RWPE1 (cell line): ENCODE data around the gene ENPP6.

Source experiments
- CTCF ChIA-PET: fragments of 350-600 bp; sonication (Branson Sonifier 250); formaldehyde crosslinking; extraction: SDS; loops from one replicate; lab custom pipeline; 2021; lab: Yijun Ruan, JAX
- POLR2A ChIA-PET: fragments of 400-600 bp; formaldehyde crosslinking; extraction: SDS; loops from one replicate; lab custom pipeline; 2020; ENCODE audit warnings: antibody characterized with exemption; ENCODE audit not compliant: low non-redundant PET; lab: Yijun Ruan, JAX
- DNase-seq: peaks from one replicate; pipeline ENCODE4 v3.0.0; 2012; ENCODE audit warnings: low spot score
- H3K27ac ChIP-seq: fragments of 450-650 bp; 2 replicates; pipeline ENCODE4 v1.5.1; 2017
- TF ChIP-seq, protein P1 (sequence below): fragments of 450-650 bp; conservative IDR thresholded peaks from 2 replicates; pipeline ENCODE4 v1.5.1; 2017; ENCODE audit warnings: low read depth, mild to moderate bottlenecking

Gene ENPP6

GRCh38 chr4:184157322-184157721 is 60.4 kb downstream of the ENPP6 start:
- TF ChIP-seq, protein P1, sequence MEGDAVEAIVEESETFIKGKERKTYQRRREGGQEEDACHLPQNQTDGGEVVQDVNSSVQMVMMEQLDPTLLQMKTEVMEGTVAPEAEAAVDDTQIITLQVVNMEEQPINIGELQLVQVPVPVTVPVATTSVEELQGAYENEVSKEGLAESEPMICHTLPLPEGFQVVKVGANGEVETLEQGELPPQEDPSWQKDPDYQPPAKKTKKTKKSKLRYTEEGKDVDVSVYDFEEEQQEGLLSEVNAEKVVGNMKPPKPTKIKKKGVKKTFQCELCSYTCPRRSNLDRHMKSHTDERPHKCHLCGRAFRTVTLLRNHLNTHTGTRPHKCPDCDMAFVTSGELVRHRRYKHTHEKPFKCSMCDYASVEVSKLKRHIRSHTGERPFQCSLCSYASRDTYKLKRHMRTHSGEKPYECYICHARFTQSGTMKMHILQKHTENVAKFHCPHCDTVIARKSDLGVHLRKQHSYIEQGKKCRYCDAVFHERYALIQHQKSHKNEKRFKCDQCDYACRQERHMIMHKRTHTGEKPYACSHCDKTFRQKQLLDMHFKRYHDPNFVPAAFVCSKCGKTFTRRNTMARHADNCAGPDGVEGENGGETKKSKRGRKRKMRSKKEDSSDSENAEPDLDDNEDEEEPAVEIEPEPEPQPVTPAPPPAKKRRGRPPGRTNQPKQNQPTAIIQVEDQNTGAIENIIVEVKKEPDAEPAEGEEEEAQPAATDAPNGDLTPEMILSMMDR, result no peak
- no peak overlapping the region for H3K27ac ChIP-seq
- DNase-seq, result no peak
- CTCF ChIA-PET, result no interaction called here
- POLR2A ChIA-PET, result no interaction called here

GRCh38 chr4:184156163-184156920 is 61.3 kb downstream of the ENPP6 start:
- CTCF ChIA-PET, result interaction anchor here (1.1 kb wide), 1 partner anchor 12 kb away, joined by 4 read pairs; no protein-coding TSS in a partner anchor
- TF ChIP-seq, protein P1, result no peak
- POLR2A ChIA-PET, result no interaction called here
- no peak for DNase-seq
- H3K27ac ChIP-seq, result no peak overlapping the region

DNA sequence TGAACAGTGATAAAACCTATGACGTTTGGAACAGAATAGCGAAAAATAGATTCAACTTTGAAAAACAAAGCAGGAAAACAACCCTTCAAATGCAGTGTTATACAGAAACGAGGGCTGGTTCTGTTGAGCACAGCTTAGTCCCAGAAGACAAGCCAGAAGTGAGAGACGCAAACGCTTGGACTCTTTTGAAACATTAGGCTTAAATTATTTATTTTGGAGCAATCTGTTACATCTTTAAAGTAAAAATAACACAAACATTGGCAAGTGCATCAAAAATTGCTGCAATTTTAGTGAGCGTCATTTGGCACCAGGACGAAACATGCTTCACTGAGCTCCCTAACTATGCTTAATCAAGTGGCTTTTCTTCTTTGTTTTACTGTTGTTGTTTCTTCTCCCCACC is 63.5 kb downstream of the ENPP6 start:
- no peak overlapping the region for H3K27ac ChIP-seq
- CTCF ChIA-PET, result interaction anchor here (0.5 to 0.7 kb wide), 3 partner anchors 94 to 451 kb away, joined by 3 to 4 read pairs (median 4); no protein-coding TSS in a partner anchor
- no peak for DNase-seq
- POLR2A ChIA-PET, result no interaction called here
- TF ChIP-seq, protein P1, result no peak

- POLR2A ChIA-PET, result no interaction called here
- TF ChIP-seq, protein P1, result no peak
- no peak for DNase-seq
- H3K27ac ChIP-seq, result no peak overlapping the region
- CTCF ChIA-PET, result interaction anchor here (0.5 to 0.7 kb wide), 3 partner anchors 94 to 450 kb away, joined by 3 to 4 read pairs (median 4); no protein-coding TSS in a partner anchor
Observed at GRCh38 chr4:184153781-184154180, 63.9 kb downstream of the ENPP6 start.

DNA sequence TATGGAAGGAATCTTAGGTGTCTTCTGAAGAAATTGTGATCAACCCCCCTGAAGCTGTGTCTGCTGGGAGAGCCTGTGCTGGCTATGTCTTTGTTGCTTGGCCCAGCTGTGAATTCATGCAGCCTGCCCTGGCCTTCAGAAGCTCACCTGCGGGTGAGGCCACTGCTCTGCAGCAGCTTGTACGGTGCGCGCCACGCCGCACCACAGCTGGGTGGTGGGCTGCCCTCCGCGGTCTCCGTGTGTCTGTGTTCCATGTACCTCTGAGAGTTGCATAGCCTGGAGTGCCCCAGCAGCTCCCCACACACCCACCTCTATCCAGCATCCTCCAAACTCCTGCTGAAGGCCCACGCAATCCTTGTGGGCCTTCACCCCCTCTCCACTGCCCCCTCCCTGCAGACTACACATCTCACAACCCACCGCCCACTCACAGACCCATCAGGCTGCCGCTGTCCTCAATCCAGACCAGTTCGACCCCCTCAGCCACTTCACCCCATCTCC is 65.6 kb downstream of the ENPP6 start:
- no peak for DNase-seq
- ChIA-PET CTCF (no interaction called here), POLR2A (no interaction called here)
- TF ChIP-seq, protein P1, result no peak
- no peak overlapping the region for H3K27ac ChIP-seq

GRCh38 chr4:184150102-184150839 is 67.4 kb downstream of the ENPP6 start:
- DNase-seq, result no peak
- ChIA-PET POLR2A (no interaction called here), CTCF (no interaction called here)
- TF ChIP-seq, protein P1, result no peak
- no peak overlapping the region for H3K27ac ChIP-seq
